Measurements from ENCODE around the gene SAXO1.

Gene SAXO1

GRCh38 chr9:18911714-18912342, 121.2 kb downstream of the SAXO1 start:
- no peak for DNase-seq (ENCODE audit: low read depth in 4 of 4, low spot score in 1 of 4)

GRCh38 chr9:18910916-18911315, 122.1 kb downstream of the SAXO1 start:
- no peak for DNase-seq (ENCODE audit: low read depth in 4 of 4, low spot score in 1 of 4)

DNA sequence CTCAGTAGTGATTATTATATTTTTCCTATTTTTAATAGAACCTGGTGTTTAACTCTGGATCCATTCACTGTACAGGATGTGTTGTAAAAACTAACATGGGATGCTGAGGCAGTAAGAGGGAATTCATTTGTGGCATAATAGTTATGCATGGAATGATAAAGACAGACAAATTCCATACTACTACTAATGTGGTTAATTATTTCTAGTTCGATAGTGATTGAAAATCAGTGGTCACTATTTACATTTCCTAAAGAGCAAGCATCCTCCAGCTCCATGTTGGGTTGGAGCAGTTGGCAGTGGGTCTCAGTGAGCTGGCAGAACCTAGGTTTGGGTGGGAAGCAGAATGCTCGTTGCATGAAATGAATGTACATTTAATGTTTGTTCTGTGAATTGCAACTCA, 122.6 kb downstream of the SAXO1 start:
- DNase-seq (ENCODE audit: low read depth in 4 of 4, low spot score in 1 of 4), result no peak

DNA sequence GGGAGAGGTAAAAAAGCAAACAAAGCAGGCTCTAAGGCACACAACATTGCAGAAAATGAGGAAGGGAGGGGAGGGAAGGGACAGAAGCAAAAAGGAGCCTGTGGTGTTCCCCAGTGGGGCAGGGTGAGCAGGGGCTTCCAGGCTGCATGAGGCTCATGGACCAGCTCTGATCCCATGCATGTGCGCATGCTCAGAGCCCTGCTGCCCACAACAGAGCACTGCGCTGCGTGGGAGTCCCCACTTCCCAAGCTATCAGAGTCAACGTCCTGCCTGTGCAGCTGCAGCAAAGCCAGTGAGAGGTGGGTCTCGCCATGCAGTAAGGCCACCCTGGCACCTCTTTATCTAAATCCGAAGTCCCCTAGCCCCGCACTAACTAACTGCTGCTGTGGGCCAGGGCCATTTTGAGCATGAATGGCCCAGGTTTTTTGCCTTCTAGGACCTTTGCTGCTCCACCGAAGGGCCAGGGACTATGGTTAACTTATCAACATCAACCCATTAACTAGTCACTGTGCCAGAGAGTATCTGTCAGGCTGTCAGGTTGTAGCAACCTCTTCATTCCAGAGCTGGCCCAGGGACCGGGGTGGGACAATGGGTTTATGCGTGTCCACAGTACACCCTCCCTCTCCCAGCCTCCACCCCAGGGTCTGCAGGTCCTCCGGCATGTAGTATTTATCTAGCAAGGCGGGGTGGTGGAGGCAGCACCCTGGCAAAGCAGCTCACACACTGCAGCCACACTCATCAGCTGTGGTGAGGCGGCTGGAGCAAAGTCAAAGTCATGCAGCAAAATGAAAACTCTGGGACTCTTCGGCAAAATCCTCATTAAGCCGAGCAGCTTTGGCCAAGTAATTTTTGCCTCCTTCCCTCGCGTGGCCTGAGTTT, 123.6 kb downstream of the SAXO1 start:
- no peak for DNase-seq (ENCODE audit: low read depth in 4 of 4, low spot score in 1 of 4)

GRCh38 chr9:18907927-18908625, 124.9 kb downstream of the SAXO1 start:
- no peak for DNase-seq (ENCODE audit: low read depth in 4 of 4, low spot score in 1 of 4)

DNA sequence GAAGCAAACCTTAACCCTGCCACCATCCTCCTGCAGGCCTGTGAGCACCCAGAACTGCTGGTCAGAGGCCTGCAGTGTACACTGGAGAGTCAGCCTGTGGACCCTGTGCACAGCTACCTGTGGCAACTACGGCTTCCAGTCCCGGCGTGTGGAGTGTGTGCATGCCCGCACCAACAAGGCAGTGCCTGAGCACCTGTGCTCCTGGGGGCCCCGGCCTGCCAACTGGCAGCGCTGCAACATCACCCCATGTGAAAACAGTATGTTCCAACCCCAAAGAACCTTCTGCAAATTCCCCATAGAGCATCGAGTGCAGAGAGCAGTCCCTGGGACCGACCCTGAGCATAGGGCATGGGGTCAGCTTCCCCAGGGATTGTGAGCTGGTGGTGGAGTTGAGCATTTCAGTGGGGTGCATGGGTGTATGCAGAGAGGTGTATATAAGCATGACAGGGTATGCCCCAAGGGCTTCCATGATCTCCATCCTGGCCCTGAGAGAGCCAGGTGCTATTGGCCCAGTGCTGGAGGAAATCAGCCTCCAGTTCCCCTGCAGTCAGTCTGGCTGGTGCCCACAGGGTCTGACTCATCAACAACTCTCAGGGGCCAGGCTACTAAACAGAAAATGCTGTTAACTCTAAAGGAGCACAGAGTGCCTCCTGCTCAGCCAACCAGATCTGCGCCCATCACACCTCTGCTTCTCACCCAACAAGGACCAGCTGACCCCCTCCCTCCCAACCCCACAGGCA, 126.2 kb downstream of the SAXO1 start:
- no peak for DNase-seq (ENCODE audit: low read depth in 4 of 4, low spot score in 1 of 4)

GRCh38 chr9:18905883-18906629, 127.0 kb downstream of the SAXO1 start:
- no peak for DNase-seq (ENCODE audit: low read depth in 4 of 4, low spot score in 1 of 4)

GRCh38 chr9:18905028-18905882, 127.8 kb downstream of the SAXO1 start:
- no peak for DNase-seq (ENCODE audit: low read depth in 4 of 4, low spot score in 1 of 4)

GRCh38 chr9:18903450-18903849, 129.6 kb downstream of the SAXO1 start:
- no peak for DNase-seq (ENCODE audit: low read depth in 4 of 4, low spot score in 1 of 4)

- no peak for DNase-seq (ENCODE audit: low read depth in 4 of 4, low spot score in 1 of 4)
Observed at GRCh38 chr9:18896531-18897179, 136.4 kb downstream of the SAXO1 start.

DNA sequence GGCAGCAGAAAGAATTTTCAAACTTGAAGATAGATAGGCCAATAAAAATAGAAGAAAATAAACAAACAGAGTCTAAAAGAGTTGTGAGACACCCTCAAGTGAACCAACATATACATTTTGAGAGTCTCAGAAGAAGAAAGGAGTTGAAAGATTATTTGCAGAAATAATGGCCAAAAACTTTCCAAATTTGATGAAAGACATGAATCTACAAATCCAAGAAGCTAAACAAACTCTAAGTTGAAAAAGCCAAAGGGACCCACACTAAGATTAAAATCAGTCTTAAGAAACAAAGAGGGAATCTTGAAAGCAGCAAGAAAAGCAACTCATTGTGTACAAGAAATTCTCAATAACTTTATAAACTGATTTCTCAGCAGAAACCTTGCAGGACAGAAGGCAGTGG, 137.0 kb downstream of the SAXO1 start:
- no peak for DNase-seq (ENCODE audit: low read depth in 4 of 4, low spot score in 1 of 4)

- DNase-seq (ENCODE audit: low read depth in 4 of 4, low spot score in 1 of 4), result no peak
Observed at GRCh38 chr9:18893491-18893890, 139.5 kb downstream of the SAXO1 start.

DNA sequence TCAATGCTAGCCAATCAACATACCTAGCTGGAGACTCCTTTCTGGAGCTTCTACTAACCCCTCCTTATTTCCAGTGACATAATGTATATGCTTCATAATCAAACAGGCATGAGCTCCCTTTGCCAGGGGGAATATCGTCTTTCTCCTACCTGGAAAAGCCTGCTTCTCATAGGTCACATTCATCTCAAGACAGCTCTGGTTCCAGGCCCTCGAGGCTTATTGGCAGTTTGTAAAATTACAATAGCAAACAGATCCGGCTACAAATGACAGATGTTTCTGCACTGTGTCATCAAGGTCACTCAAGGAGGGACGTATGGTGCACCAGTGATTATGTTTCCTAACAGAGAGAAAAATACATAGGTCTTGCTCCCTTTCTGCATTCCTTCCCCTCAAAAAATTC, 140.0 kb downstream of the SAXO1 start:
- no peak for DNase-seq (ENCODE audit: low read depth in 4 of 4, low spot score in 1 of 4)

DNA sequence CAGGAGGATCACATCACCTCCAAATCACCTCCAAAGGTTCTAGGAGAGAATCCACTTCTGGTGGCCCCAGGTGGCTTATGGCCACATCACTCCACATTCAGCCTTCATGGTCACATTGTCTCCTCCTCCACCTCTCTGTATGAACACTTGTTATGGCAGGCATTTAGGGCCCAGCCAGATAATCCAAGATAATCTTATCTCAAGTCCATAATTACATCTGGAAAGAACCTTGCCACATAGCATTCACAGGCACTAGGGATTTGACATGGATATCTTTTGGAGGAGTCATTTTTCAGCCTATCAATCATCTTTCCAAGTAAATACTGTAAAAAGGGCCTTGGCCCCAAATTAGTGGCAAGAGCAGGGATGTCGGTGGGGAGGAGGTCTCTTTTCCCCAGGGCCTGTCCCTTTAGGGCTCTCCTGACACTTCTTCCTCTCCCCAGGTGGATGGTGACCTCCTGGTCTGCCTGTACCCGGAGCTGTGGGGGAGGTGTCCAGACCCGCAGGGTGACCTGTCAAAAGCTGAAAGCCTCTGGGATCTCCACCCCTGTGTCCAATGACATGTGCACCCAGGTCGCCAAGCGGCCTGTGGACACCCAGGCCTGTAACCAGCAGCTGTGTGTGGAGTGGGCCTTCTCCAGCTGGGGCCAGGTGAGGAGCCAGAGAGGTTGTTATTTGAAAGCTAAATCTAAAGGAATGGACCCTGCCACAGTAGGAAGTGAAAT, 140.9 kb downstream of the SAXO1 start:
- no peak for DNase-seq (ENCODE audit: low read depth in 4 of 4, low spot score in 1 of 4)

DNA sequence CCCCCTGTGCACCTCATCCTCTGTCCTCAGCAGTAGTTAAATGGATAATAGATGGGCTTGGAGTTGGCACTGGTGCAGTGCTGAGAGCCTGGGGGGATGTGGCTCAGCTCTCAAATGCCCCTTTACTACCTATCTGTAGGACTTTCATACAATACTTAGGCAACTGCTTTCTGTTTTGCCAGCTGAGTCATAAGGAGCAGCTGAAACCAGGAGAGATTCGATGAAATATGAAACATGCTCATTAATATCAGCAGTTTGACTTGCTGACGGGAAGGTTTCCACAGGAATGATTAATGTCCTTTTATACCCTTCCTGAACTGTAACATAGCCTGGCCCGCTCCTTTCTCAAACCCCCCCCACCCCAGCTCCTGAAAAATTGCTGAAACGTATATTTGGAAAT, 142.6 kb downstream of the SAXO1 start:
- DNase-seq (ENCODE audit: low read depth in 4 of 4, low spot score in 1 of 4), result no peak

GRCh38 chr9:18889550-18889949, 143.5 kb downstream of the SAXO1 start:
- DNase-seq (ENCODE audit: low read depth in 4 of 4, low spot score in 1 of 4), result no peak

DNA sequence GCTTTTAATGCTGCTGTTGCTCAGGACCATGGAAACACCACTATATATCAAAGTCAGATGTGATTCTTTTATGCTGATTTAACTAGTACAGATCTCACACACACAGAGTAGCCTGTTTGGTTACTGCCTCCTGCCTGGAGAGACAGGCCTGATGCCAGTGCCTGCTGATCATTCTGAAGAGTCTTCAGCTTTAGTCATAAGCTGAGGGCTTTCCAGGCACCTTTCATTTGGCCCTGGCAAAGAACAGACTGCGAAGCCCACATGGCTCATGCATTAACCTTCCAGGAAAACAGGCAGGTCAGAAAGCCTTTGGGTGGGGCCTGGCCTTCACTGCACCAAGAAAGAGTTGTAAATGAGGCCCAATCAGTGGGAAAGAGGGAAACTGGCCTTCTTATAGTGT, 144.7 kb downstream of the SAXO1 start:
- no peak for DNase-seq (ENCODE audit: low read depth in 4 of 4, low spot score in 1 of 4)

GRCh38 chr9:18887546-18887945, 145.5 kb downstream of the SAXO1 start:
- no peak for DNase-seq (ENCODE audit: low read depth in 4 of 4, low spot score in 1 of 4)

- no peak for DNase-seq (ENCODE audit: low read depth in 4 of 4, low spot score in 1 of 4)
Observed at GRCh38 chr9:18881758-18882157, 151.3 kb downstream of the SAXO1 start.

All from stimulated activated CD4-positive, alpha-beta T cell treated with anti-CD3 and anti-CD28 coated beads, Interleukin-1b, Interleukin-23, amount 100 ng/mL, for 24 hours (primary cell).